ENCODE results near the gene HOXD10. TPM values are rescaled to one million over a fixed set of nuclear protein-coding genes. Genes with fewer than 3 reads are reported as not detected.

Gene HOXD10
- total RNA-seq (2022; extraction: Qiagen RNA extraction; ENCODE audit: low read depth) = 5.5 to 7.6 TPM (median 6.7 TPM) in 5 replicates

GRCh38 chr2:176115883-176116813 is at the start of gene HOXD10:
Gene HOXD10 (plus strand): TSS chr2:176116778. CDS start chr2:176116834, 56 bp downstream.

GRCh38 chr2:176083796-176084261 is 32.7 kb upstream of the HOXD10 start, which contains the start of gene EVX2:
Gene EVX2 (minus strand): TSS chr2:176083962. CDS start chr2:176083776, 186 bp downstream.

GRCh38 chr2:176092270-176093144 is 24.1 kb upstream of the HOXD10 start, which contains the start of gene HOXD13:
Gene HOXD13 (plus strand): TSS chr2:176092721. CDS start chr2:176092891, 170 bp downstream.

GRCh38 chr2:176099728-176100546 is 16.6 kb upstream of the HOXD10 start, which contains the start of gene HOXD12:
Gene HOXD12 (plus strand): TSS chr2:176099795. CDS start chr2:176099802, 7 bp downstream.

GRCh38 chr2:176106581-176107539 is 9.7 kb upstream of the HOXD10 start, which contains the start of gene HOXD11:
Gene HOXD11 (plus strand): TSS chr2:176107280. CDS start chr2:176107356, 76 bp downstream.

GRCh38 chr2:176122683-176123410 is 6.3 kb downstream of the HOXD10 start, which contains the start of gene HOXD9:
Gene HOXD9 (plus strand): TSS chr2:176122719. CDS start chr2:176122769, 50 bp downstream.

GRCh38 chr2:176128982-176129796 is 12.6 kb downstream of the HOXD10 start, which contains the start of gene HOXD8:
Gene HOXD8 (plus strand): TSS chr2:176129705. CDS start chr2:176130367, 662 bp downstream.

GRCh38 chr2:176151442-176152287 is 35.1 kb downstream of the HOXD10 start, which contains the start of gene HOXD4:
Gene HOXD4 (plus strand): TSS chr2:176151550. CDS start chr2:176151634, 84 bp downstream.

GRCh38 chr2:176156807-176157498 is 40.4 kb downstream of the HOXD10 start, which contains the start of gene HOXD3:
Gene HOXD3 (plus strand): TSS chr2:176157307. CDS start chr2:176169115, 11,808 bp downstream.

Other genes starting within 250 kb of the HOXD10 start
- 7.6 to 19.0 TPM (median 13.2 TPM) in 5 replicates for gene LNPK, start 114.5 kb upstream of the HOXD10 start, total RNA-seq (2022; extraction: Qiagen RNA extraction; ENCODE audit: low read depth)
- not detected in 5 replicates for gene EVX2, start 32.8 kb upstream of the HOXD10 start, total RNA-seq (2022; extraction: Qiagen RNA extraction; ENCODE audit: low read depth)
- gene HOXD13, start 24.1 kb upstream of the HOXD10 start, total RNA-seq (2022; extraction: Qiagen RNA extraction; ENCODE audit: low read depth) = 0.07 to 0.27 TPM (median 0.23 TPM) in 5 replicates
- gene HOXD12, start 17.0 kb upstream of the HOXD10 start, total RNA-seq (2022; extraction: Qiagen RNA extraction; ENCODE audit: low read depth) = not detected in 5 replicates
- 5.8 to 7.8 TPM (median 6.6 TPM) in 5 replicates for gene HOXD11, start 9.5 kb upstream of the HOXD10 start, total RNA-seq (2022; extraction: Qiagen RNA extraction; ENCODE audit: low read depth)
- gene HOXD9, start 5.9 kb downstream of the HOXD10 start, total RNA-seq (2022; extraction: Qiagen RNA extraction; ENCODE audit: low read depth) = 1.2 to 1.8 TPM (median 1.8 TPM) in 5 replicates
- 4.5 to 6.3 TPM (median 5.7 TPM) in 5 replicates for gene HOXD8, start 12.9 kb downstream of the HOXD10 start, total RNA-seq (2022; extraction: Qiagen RNA extraction; ENCODE audit: low read depth)
- gene HOXD4, start 34.8 kb downstream of the HOXD10 start, total RNA-seq (2022; extraction: Qiagen RNA extraction; ENCODE audit: low read depth) = 0.44 to 0.66 TPM (median 0.56 TPM) in 5 replicates
- gene HOXD3, start 40.5 kb downstream of the HOXD10 start, total RNA-seq (2022; extraction: Qiagen RNA extraction; ENCODE audit: low read depth) = 0.14 to 0.32 TPM in 2 of 5 replicates, not detected in the others
- 0.18 to 0.28 TPM (median 0.24 TPM) in 4 of 5 replicates, not detected in the other for gene HOXD1, start 71.9 kb downstream of the HOXD10 start, total RNA-seq (2022; extraction: Qiagen RNA extraction; ENCODE audit: low read depth)
- 43.3 to 54.2 TPM (median 44.5 TPM) in 5 replicates for gene MTX2, start 152.7 kb downstream of the HOXD10 start, total RNA-seq (2022; extraction: Qiagen RNA extraction; ENCODE audit: low read depth)

All from A549 treated with ZK216348 at 1 μM for 4 hours (cell line).